Keratinocyte (primary cell): ENCODE results near the gene RSAD1. TPM values are rescaled to one million over a fixed set of nuclear protein-coding genes. Genes with fewer than 3 reads are reported as not detected.

Experiments
- DNase-seq: peaks from one replicate; pipeline ENCODE4 v3.0.0-alpha.2; 2011; ENCODE audit warnings: low read depth, missing footprints, low spot score
- FAIRE-seq: peaks from 2 replicates; lab custom pipeline; 2011; peaks lifted over from hg19 to GRCh38; lab: Jason Lieb, UNC
- H2AFZ ChIP-seq: 2 replicates; pipeline ENCODE4 v1.6.0; 2012; ENCODE audit warnings: low read length, control low read depth, inconsistent platforms; ENCODE audit not compliant: control insufficient read depth
- H3K27ac ChIP-seq: 2 replicates; pipeline ENCODE4 v1.5.1; 2011; ENCODE audit warnings: low read length; ENCODE audit not compliant: control insufficient read depth, insufficient read depth
- H3K27me3 ChIP-seq: 3 replicates; pipeline ENCODE4 v1.6.0; 2011; ENCODE audit warnings: low read length; ENCODE audit not compliant: control insufficient read depth, insufficient read depth; ENCODE audit errors: extremely low read depth
- H3K36me3 ChIP-seq, 2 experiments: 2 replicates in 1 of 2; 3 replicates in 1 of 2; pipeline ENCODE4 v1.5.1; 2011; ENCODE audit warnings: low read length in 2 of 2, mild to moderate bottlenecking in 1 of 2; ENCODE audit not compliant: control insufficient read depth in 2 of 2, insufficient read depth in 2 of 2; ENCODE audit errors: extremely low read depth in 1 of 2
- H3K4me1 ChIP-seq: 3 replicates; pipeline ENCODE4 v1.5.1; 2011; ENCODE audit warnings: low read length; ENCODE audit not compliant: control insufficient read depth, insufficient read depth; ENCODE audit errors: extremely low read depth
- H3K4me2 ChIP-seq: 3 replicates; pipeline ENCODE4 v1.6.0; 2011; ENCODE audit warnings: low read depth, low read length; ENCODE audit not compliant: control insufficient read depth, insufficient read depth; ENCODE audit errors: extremely low read depth
- H3K4me3 ChIP-seq, 3 experiments: fragments of 200-600 bp in 1 of 3; sonication (generic) in 1 of 3; 2 replicates in 2 of 3; 3 replicates in 1 of 3; pipeline ENCODE4 v1.5.1; 2011 to 2016; ENCODE audit warnings: low read length in 3 of 3, mild to moderate bottlenecking in 3 of 3, control low read depth in 2 of 3, inconsistent platforms in 1 of 3, low read depth in 1 of 3, mixed read lengths in 1 of 3, mixed run types in 1 of 3, moderate library complexity in 1 of 3; ENCODE audit not compliant: control insufficient read depth in 2 of 3, insufficient read depth in 2 of 3; ENCODE audit errors: extremely low read depth in 1 of 3
- H3K79me2 ChIP-seq: 2 replicates; pipeline ENCODE4 v1.6.0; 2012; ENCODE audit warnings: low read length; ENCODE audit not compliant: control insufficient read depth, insufficient read depth
- H3K9ac ChIP-seq: 3 replicates; pipeline ENCODE4 v1.6.0; 2011; ENCODE audit warnings: low read length; ENCODE audit not compliant: control insufficient read depth, insufficient read depth; ENCODE audit errors: extremely low read depth
- H3K9me1 ChIP-seq: 3 replicates; pipeline ENCODE4 v1.6.0; 2011; ENCODE audit warnings: low read length; ENCODE audit not compliant: control insufficient read depth, insufficient read depth; ENCODE audit errors: extremely low read depth
- H3K9me3 ChIP-seq: 2 replicates; pipeline ENCODE4 v1.5.1; 2012; ENCODE audit warnings: low read depth, low read length; ENCODE audit not compliant: control insufficient read depth
- H4K20me1 ChIP-seq: 3 replicates; pipeline ENCODE4 v1.6.0; 2011; ENCODE audit warnings: low read length; ENCODE audit not compliant: control insufficient read depth, insufficient read depth; ENCODE audit errors: extremely low read depth
- EZH2 ChIP-seq: IDR thresholded peaks from one replicate; pipeline ENCODE4 v1.6.1; 2012; ENCODE audit warnings: inconsistent platforms, mild to moderate bottlenecking, low read length, moderate library complexity
- dilution Hi-C: fragments of 300-500 bp; cut with MboI; formaldehyde crosslinking; loops from one replicate; pipeline ENCODE4 v1.7.0; 2020; ENCODE audit warnings: low sequenced_read_pairs; ENCODE audit not compliant: extremely low pct_ligation_motif_present
- polyA plus RNA-seq, 5 experiments: library from polyadenylated mRNA; depleted of rRNA in 3 of 5; stranded (reverse) in 3 of 5; stranded (forward) in 1 of 5; unstranded in 1 of 5; fragments of >200 nt; gene quantifications; 1 replicate in 1 of 5; 2 replicates in 3 of 5; 3 replicates in 1 of 5; pipeline versions ENCODE4 v1.2.1 to v1.2.3, GENCODE V29; 2011 to 2012; ENCODE audit warnings: missing spikeins in 2 of 5, low read depth in 1 of 5, low replicate concordance in 1 of 5
- TF ChIP-seq, protein P1 (sequence below), 3 experiments: IDR thresholded peaks in 1 of 3; conservative IDR thresholded peaks in 1 of 3; optimal IDR thresholded peaks in 1 of 3; 2 replicates in 2 of 3; 3 replicates in 1 of 3; pipeline versions ENCODE3 to v1.5.1; 2011; ENCODE audit warnings: low read length in 3 of 3, mild to moderate bottlenecking in 3 of 3, moderate library complexity in 2 of 3, control low read depth in 1 of 3, inconsistent platforms in 1 of 3; ENCODE audit not compliant: insufficient read depth in 2 of 3; ENCODE audit errors: extremely low read depth in 1 of 3

RSAD1 gene
- polyA plus RNA-seq, 1 donor (not counting 4 experiments of a cell fraction or from before 2014, with no cell fraction given), result 28.2 TPM

GRCh38 chr17:50534222-50534978 lies 55.7 kb downstream of the RSAD1 start:
- no peak for DNase-seq
- TF ChIP-seq EZH2, result no peak
- TF ChIP-seq, protein P1, sequence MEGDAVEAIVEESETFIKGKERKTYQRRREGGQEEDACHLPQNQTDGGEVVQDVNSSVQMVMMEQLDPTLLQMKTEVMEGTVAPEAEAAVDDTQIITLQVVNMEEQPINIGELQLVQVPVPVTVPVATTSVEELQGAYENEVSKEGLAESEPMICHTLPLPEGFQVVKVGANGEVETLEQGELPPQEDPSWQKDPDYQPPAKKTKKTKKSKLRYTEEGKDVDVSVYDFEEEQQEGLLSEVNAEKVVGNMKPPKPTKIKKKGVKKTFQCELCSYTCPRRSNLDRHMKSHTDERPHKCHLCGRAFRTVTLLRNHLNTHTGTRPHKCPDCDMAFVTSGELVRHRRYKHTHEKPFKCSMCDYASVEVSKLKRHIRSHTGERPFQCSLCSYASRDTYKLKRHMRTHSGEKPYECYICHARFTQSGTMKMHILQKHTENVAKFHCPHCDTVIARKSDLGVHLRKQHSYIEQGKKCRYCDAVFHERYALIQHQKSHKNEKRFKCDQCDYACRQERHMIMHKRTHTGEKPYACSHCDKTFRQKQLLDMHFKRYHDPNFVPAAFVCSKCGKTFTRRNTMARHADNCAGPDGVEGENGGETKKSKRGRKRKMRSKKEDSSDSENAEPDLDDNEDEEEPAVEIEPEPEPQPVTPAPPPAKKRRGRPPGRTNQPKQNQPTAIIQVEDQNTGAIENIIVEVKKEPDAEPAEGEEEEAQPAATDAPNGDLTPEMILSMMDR (optimal IDR thresholded peaks at IDR 0.05 in 1 of 3, IDR thresholded peaks at IDR 0.05 in 1 of 3, conservative IDR thresholded peaks at IDR 0.05 in 1 of 3; ENCODE audit: extremely low read depth in 1 of 3, insufficient read depth in 2 of 3, low read length in 3 of 3), result peak; percentile 60 to 72 (median 63)
- Histone ChIP-seq H3K9me1 (no peaks in the 10 kb centered on the region), H4K20me1 (peaks cover 3% of the 10 kb centered on the region), H3K9me3 (no peaks in the 10 kb centered on the region), H3K27me3 (no peaks in the 10 kb centered on the region), H3K4me1 (peaks cover 56% of the 10 kb centered on the region), H3K4me2 (peak overlapping the region; percentile 93), H3K36me3 (peaks cover 18 to 36% of the 10 kb centered on the region in 2 experiments), H3K79me2 (peaks cover 70% of the 10 kb centered on the region), H3K27ac (peak overlapping the region; percentile 71), H3K9ac (peak overlapping the region; percentile 82), H3K4me3 (peak overlapping the region; percentile 67 to 82 (median 70)), H2AFZ (no peak overlapping the region)
- peak; percentile 41 for FAIRE-seq
- dilution Hi-C loops, result no loop called here

DNA sequence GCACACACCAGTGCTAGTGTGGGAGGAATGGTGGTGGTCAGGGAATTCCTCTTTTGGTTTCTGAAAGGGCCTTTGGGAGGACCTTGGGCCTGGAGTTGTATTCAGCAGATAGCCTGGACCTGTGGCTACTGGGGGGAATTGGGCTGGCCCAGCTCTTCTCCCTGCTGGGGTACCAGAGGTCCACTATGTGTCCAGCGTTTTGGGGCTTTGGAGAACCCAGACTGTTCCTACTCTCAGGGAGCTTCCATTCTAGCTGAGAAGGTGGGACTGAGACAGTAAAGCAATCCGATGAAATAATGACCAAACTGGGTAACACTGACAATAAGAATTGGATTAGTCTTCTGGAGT lies 56.3 kb downstream of the RSAD1 start:
- Histone ChIP-seq H3K9me3 (no peaks in the 10 kb centered on the region), H2AFZ (no peak overlapping the region), H4K20me1 (peaks cover 7% of the 10 kb centered on the region), H3K27ac (peak overlapping the region; percentile 71), H3K9ac (peak overlapping the region; percentile 82), H3K79me2 (peaks cover 74% of the 10 kb centered on the region), H3K4me3 (peak overlapping the region; percentile 67 to 82 (median 70)), H3K4me2 (peak overlapping the region; percentile 93), H3K36me3 (peaks cover 20 to 41% of the 10 kb centered on the region in 2 experiments), H3K27me3 (no peaks in the 10 kb centered on the region), H3K4me1 (peaks cover 61% of the 10 kb centered on the region), H3K9me1 (peaks cover 3% of the 10 kb centered on the region)
- no peak for FAIRE-seq
- no peak for TF ChIP-seq EZH2
- TF ChIP-seq, protein P1 (optimal IDR thresholded peaks at IDR 0.05 in 1 of 3, IDR thresholded peaks at IDR 0.05 in 1 of 3, conservative IDR thresholded peaks at IDR 0.05 in 1 of 3; ENCODE audit: extremely low read depth in 1 of 3, insufficient read depth in 2 of 3, low read length in 3 of 3), result no peak
- no peak for DNase-seq
- dilution Hi-C loops, result no loop called here
